HEK293 (cell line): ENCODE data around the gene CYP3A7.
A peak's percentile ranks its signal among the peaks of the same experiment; 100 is the strongest.
"Not testable (repeated sequence)": the region's sequence is repeated elsewhere in the genome, so short reads cannot be mapped to it uniquely, and the experiment has no call there.

Experiments
- CTCF ChIA-PET: fragments of 350-600 bp; formaldehyde crosslinking; extraction: SDS; loops from one replicate; lab custom pipeline; 2021; ENCODE audit warnings: antibody characterized with exemption; lab: Yijun Ruan, JAX
- POLR2A ChIA-PET: fragments of 300-600 bp; formaldehyde crosslinking; extraction: SDS; loops from one replicate; lab custom pipeline; 2020; ENCODE audit warnings: antibody characterized with exemption, inconsistent platforms; lab: Yijun Ruan, JAX
- H3K27ac ChIP-seq: fragments of 200-500 bp; sonication (Bioruptor generic); 2 replicates; pipeline ENCODE4 v1.5.1; 2014; ENCODE audit warnings: low read depth, low read length, control low read depth, inconsistent platforms; ENCODE audit errors: extremely low read depth
- H3K36me3 ChIP-seq, 2 experiments: fragments of 200-500 bp in 1 of 2; sonication (Bioruptor generic) in 1 of 2; 1 replicate in 1 of 2; 2 replicates in 1 of 2; pipeline ENCODE4 v1.5.1; 2014 to 2017; ENCODE audit warnings: inconsistent platforms in 2 of 2, low read length in 2 of 2; ENCODE audit not compliant: control insufficient read depth in 2 of 2, insufficient read depth in 1 of 2
- H3K4me1 ChIP-seq: fragments of 200-500 bp; sonication (Bioruptor generic); 2 replicates; pipeline ENCODE4 v1.5.1; 2014; ENCODE audit warnings: mild to moderate bottlenecking, low read length, inconsistent platforms; ENCODE audit not compliant: control insufficient read depth, insufficient read depth
- H3K4me3 ChIP-seq: 2 replicates; pipeline ENCODE4 v1.5.1; 2011; ENCODE audit warnings: low read depth, mild to moderate bottlenecking, control low read depth, low read length, moderate library complexity
- H3K9me3 ChIP-seq: fragments of 200-500 bp; sonication (Bioruptor generic); 2 replicates; pipeline ENCODE4 v1.5.1; 2014; ENCODE audit warnings: low read depth, low read length, inconsistent platforms; ENCODE audit not compliant: control insufficient read depth, insufficient read depth
- GFI1B ChIP-seq: fragments of 450-650 bp; formaldehyde crosslinking; IDR thresholded peaks from 2 replicates; pipeline ENCODE4 v1.5.1; 2016; ENCODE audit warnings: missing biosample characterization, missing genetic modification characterization
- HOXA7 ChIP-seq: sonication (generic); formaldehyde crosslinking; IDR thresholded peaks from 2 replicates; pipeline ENCODE4 v1.8.1; 2022; ENCODE audit warnings: missing genetic modification reagents, borderline replicate concordance
- MYNN ChIP-seq: fragments of 450-650 bp; formaldehyde crosslinking; IDR thresholded peaks from 2 replicates; pipeline ENCODE4 v1.5.1; 2016; ENCODE audit warnings: missing biosample characterization, missing genetic modification characterization, borderline replicate concordance
- SCRT1 ChIP-seq: fragments of 450-650 bp; formaldehyde crosslinking; IDR thresholded peaks from 2 replicates; pipeline ENCODE4 v1.5.1; 2016; ENCODE audit warnings: missing biosample characterization, missing genetic modification characterization, borderline replicate concordance
- SCRT2 ChIP-seq: fragments of 450-650 bp; formaldehyde crosslinking; IDR thresholded peaks from 2 replicates; pipeline ENCODE4 v1.5.1; 2016; ENCODE audit warnings: missing biosample characterization, missing genetic modification characterization
- ZBTB48 ChIP-seq: fragments of 450-650 bp; formaldehyde crosslinking; IDR thresholded peaks from 2 replicates; pipeline ENCODE4 v1.5.1; 2016; ENCODE audit warnings: missing biosample characterization, missing genetic modification characterization
- ZNF223 ChIP-seq: fragments of 450-650 bp; formaldehyde crosslinking; IDR thresholded peaks from 2 replicates; pipeline ENCODE4 v1.5.1; 2016; ENCODE audit warnings: missing biosample characterization, missing genetic modification characterization
- ZNF23 ChIP-seq: fragments of 450-650 bp; formaldehyde crosslinking; IDR thresholded peaks from 2 replicates; pipeline ENCODE4 v1.5.1; 2016; ENCODE audit warnings: missing biosample characterization, missing genetic modification characterization, borderline replicate concordance
- ZNF510 ChIP-seq: fragments of 450-650 bp; formaldehyde crosslinking; IDR thresholded peaks from 2 replicates; pipeline ENCODE4 v1.5.1; 2018; ENCODE audit warnings: mild to moderate bottlenecking, missing genetic modification characterization, missing biosample characterization; ENCODE audit not compliant: insufficient replicate concordance
- ZNF544 ChIP-seq: fragments of 450-650 bp; formaldehyde crosslinking; IDR thresholded peaks from 2 replicates; pipeline ENCODE4 v1.5.0; 2017; ENCODE audit warnings: missing biosample characterization, missing genetic modification characterization
- ZNF658 ChIP-seq: fragments of 450-650 bp; formaldehyde crosslinking; IDR thresholded peaks from 2 replicates; pipeline ENCODE4; 2016; ENCODE audit warnings: missing biosample characterization, missing genetic modification characterization
- ZNF768 ChIP-seq: fragments of 450-650 bp; formaldehyde crosslinking; IDR thresholded peaks from 2 replicates; pipeline ENCODE4 v1.5.1; 2018; ENCODE audit warnings: missing biosample characterization, mild to moderate bottlenecking, missing genetic modification characterization
- ZXDB ChIP-seq: fragments of 450-650 bp; formaldehyde crosslinking; IDR thresholded peaks from 2 replicates; pipeline ENCODE4 v1.5.1; 2016; ENCODE audit warnings: missing biosample characterization, missing genetic modification characterization
- TF ChIP-seq, protein P1 (sequence below): fragments of 450-650 bp; formaldehyde crosslinking; IDR thresholded peaks from 2 replicates; pipeline ENCODE4 v1.5.1; 2016; ENCODE audit warnings: missing biosample characterization, missing genetic modification characterization
- TF ChIP-seq, protein P2 (sequence below): fragments of 450-650 bp; formaldehyde crosslinking; IDR thresholded peaks from 2 replicates; pipeline ENCODE4 v1.5.1; 2017; ENCODE audit warnings: missing biosample characterization, missing genetic modification characterization
- TF ChIP-seq, protein P3 (sequence below): fragments of 450-650 bp; formaldehyde crosslinking; IDR thresholded peaks from 2 replicates; pipeline ENCODE4 v1.5.1; 2016; ENCODE audit warnings: missing biosample characterization, missing genetic modification characterization
- TF ChIP-seq, protein P4 (sequence below): fragments of 450-650 bp; formaldehyde crosslinking; IDR thresholded peaks from 2 replicates; pipeline ENCODE4 v1.5.1; 2016; ENCODE audit warnings: missing biosample characterization, missing genetic modification characterization, low read depth
- TF ChIP-seq, protein P5 (sequence below): fragments of 450-650 bp; formaldehyde crosslinking; IDR thresholded peaks from 2 replicates; pipeline ENCODE4 v1.5.1; 2016; ENCODE audit warnings: missing biosample characterization, missing genetic modification characterization

CYP3A7 gene

DNA sequence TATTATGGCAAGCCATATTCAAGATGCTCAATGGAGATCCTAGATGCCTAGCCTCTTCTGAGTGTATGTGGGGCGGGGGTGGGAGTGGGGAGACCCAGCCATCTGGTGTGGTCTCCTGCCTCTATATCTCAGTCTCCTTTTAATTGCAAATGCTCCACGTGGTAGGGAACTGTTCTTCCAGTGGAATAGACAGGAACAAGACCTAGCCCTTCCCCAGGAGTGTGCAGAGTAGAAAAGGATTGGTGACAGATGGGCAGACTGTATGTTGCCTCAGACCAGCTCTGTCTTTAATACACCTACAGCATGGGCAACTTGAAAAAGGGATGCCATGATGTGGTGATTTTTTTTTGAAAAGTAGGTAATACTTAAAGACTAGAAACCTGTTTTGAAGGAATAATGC is 67.8 kb downstream of the CYP3A7 start:
- Histone ChIP-seq H3K27ac (no peak overlapping the region), H3K36me3 (peaks cover 0 to 34% of the 10 kb centered on the region in 2 experiments; a peak in 1 of 3 replicates), H3K4me1 (no peaks in the 10 kb centered on the region), H3K9me3 (no peaks in the 10 kb centered on the region)
- CTCF ChIA-PET: interaction anchor here (0.6 kb wide), 1 partner anchor 189 kb away, joined by 3 read pairs; no protein-coding TSS in a partner anchor
- TF ChIP-seq ZNF510 (tag by site-specific recombination) (no peak), HOXA7 (CRISPR knock-in tag) (no peak), SCRT1 (tag by site-specific recombination) (no peak)
- TF ChIP-seq, protein P1, sequence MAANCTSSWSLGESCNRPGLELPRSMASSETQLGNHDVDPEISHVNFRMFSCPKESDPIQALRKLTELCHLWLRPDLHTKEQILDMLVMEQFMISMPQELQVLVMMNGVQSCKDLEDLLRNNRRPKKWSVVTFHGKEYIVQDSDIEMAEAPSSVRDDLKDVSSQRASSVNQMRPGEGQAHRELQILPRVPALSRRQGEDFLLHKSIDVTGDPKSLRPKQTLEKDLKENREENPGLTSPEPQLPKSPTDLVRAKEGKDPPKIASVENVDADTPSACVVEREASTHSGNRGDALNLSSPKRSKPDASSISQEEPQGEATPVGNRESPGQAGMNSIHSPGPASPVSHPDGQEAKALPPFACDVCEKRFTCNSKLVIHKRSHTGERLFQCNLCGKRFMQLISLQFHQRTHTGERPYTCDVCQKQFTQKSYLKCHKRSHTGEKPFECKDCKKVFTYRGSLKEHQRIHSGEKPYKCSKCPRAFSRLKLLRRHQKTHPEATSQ (tag by site-specific recombination): no peak
- TF ChIP-seq, protein P2, sequence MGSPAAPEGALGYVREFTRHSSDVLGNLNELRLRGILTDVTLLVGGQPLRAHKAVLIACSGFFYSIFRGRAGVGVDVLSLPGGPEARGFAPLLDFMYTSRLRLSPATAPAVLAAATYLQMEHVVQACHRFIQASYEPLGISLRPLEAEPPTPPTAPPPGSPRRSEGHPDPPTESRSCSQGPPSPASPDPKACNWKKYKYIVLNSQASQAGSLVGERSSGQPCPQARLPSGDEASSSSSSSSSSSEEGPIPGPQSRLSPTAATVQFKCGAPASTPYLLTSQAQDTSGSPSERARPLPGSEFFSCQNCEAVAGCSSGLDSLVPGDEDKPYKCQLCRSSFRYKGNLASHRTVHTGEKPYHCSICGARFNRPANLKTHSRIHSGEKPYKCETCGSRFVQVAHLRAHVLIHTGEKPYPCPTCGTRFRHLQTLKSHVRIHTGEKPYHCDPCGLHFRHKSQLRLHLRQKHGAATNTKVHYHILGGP (tag by site-specific recombination): no peak
- TF ChIP-seq, protein P3, sequence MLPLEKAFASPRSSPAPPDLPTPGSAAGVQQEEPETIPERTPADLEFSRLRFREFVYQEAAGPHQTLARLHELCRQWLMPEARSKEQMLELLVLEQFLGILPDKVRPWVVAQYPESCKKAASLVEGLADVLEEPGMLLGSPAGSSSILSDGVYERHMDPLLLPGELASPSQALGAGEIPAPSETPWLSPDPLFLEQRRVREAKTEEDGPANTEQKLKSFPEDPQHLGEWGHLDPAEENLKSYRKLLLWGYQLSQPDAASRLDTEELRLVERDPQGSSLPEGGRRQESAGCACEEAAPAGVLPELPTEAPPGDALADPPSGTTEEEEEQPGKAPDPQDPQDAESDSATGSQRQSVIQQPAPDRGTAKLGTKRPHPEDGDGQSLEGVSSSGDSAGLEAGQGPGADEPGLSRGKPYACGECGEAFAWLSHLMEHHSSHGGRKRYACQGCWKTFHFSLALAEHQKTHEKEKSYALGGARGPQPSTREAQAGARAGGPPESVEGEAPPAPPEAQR: no peak
- TF ChIP-seq, all 188 proteins: peak for 0
- no peak overlapping the region for H3K4me3 ChIP-seq
- POLR2A ChIA-PET: no interaction called here

DNA sequence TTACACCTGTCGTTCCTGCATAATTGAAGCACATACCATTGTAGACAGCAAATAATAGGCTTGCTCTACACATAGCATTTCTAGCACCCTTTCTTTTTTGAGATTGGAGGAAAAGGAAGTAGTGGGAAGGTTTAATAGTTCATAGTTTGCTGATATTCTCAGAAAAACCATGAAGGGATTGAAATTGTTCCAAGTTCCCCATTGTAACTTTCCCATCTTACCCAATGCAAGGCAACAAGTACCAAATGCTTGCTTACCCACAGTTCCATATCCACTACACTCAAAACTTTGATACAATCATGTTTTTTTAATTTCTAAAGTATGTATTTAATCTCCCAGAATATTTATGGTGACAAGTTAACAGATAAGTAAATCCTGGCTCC is 69.0 kb downstream of the CYP3A7 start:
- no peak overlapping the region for H3K4me3 ChIP-seq
- POLR2A ChIA-PET: no interaction called here
- H3K27ac ChIP-seq: no peak overlapping the region
- TF ChIP-seq ZNF658 (tag by site-specific recombination) (no peak), SCRT2 (tag by site-specific recombination) (0 out of 2 replicates have a peak, but pooled peaks have one; percentile 32)
- TF ChIP-seq, protein P4, sequence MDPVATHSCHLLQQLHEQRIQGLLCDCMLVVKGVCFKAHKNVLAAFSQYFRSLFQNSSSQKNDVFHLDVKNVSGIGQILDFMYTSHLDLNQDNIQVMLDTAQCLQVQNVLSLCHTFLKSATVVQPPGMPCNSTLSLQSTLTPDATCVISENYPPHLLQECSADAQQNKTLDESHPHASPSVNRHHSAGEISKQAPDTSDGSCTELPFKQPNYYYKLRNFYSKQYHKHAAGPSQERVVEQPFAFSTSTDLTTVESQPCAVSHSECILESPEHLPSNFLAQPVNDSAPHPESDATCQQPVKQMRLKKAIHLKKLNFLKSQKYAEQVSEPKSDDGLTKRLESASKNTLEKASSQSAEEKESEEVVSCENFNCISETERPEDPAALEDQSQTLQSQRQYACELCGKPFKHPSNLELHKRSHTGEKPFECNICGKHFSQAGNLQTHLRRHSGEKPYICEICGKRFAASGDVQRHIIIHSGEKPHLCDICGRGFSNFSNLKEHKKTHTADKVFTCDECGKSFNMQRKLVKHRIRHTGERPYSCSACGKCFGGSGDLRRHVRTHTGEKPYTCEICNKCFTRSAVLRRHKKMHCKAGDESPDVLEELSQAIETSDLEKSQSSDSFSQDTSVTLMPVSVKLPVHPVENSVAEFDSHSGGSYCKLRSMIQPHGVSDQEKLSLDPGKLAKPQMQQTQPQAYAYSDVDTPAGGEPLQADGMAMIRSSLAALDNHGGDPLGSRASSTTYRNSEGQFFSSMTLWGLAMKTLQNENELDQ (tag by site-specific recombination): no peak
- TF ChIP-seq, all 188 proteins: peak for 1
- Histone ChIP-seq H3K36me3 (peaks cover 0 to 34% of the 10 kb centered on the region in 2 experiments; a peak in 1 of 3 replicates), H3K4me1 (no peaks in the 10 kb centered on the region), H3K9me3 (no peaks in the 10 kb centered on the region)
- CTCF ChIA-PET: interaction anchor here (0.6 kb wide), 1 partner anchor 652 kb away, joined by 3 read pairs; no protein-coding TSS in a partner anchor

DNA sequence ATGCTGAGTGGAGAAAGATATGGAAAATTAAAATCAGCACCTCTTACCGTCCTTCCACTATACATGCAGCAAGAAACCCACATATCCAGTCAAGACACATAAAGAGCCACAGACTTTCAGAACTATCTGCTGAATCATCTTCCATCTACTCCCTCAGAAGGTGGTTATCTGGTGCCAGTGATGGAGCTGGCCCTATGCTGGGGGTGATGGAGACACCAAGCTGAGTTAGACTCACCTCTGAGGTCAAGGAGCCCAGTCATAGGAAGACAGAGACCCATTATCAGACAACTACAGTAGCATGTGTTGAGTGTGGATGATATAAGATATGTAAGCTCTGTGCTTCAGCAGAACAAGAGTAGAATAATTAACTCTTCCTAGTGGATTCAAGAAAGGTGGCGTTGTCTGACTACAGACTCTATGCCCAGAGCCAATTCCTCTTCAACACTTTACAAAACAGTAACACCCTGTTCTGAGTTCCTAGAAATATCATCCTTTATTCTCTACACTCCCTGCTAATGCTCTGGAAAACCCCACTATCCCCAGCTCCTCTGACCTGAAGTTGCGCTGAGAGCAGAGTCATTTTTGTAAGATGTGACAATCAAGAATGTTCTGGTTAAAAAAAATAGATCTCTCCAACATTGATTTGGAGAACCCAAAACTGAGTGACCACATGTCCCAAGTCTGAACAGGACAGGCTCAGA is 69.5 kb downstream of the CYP3A7 start:
- TF ChIP-seq MYNN (no peak), ZNF544 (tag by site-specific recombination) (no peak), GFI1B (tag by site-specific recombination) (no peak), ZNF223 (tag by site-specific recombination) (no peak), ZNF23 (tag by site-specific recombination) (no peak), ZBTB48 (no peak), ZXDB (tag by site-specific recombination) (no peak), ZNF768 (tag by site-specific recombination) (no peak)
- TF ChIP-seq, protein P5, sequence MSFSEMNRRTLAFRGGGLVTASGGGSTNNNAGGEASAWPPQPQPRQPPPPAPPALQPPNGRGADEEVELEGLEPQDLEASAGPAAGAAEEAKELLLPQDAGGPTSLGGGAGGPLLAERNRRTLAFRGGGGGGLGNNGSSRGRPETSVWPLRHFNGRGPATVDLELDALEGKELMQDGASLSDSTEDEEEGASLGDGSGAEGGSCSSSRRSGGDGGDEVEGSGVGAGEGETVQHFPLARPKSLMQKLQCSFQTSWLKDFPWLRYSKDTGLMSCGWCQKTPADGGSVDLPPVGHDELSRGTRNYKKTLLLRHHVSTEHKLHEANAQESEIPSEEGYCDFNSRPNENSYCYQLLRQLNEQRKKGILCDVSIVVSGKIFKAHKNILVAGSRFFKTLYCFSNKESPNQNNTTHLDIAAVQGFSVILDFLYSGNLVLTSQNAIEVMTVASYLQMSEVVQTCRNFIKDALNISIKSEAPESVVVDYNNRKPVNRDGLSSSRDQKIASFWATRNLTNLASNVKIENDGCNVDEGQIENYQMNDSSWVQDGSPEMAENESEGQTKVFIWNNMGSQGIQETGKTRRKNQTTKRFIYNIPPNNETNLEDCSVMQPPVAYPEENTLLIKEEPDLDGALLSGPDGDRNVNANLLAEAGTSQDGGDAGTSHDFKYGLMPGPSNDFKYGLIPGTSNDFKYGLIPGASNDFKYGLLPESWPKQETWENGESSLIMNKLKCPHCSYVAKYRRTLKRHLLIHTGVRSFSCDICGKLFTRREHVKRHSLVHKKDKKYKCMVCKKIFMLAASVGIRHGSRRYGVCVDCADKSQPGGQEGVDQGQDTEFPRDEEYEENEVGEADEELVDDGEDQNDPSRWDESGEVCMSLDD (tag by site-specific recombination): no peak
- POLR2A ChIA-PET: no interaction called here

DNA sequence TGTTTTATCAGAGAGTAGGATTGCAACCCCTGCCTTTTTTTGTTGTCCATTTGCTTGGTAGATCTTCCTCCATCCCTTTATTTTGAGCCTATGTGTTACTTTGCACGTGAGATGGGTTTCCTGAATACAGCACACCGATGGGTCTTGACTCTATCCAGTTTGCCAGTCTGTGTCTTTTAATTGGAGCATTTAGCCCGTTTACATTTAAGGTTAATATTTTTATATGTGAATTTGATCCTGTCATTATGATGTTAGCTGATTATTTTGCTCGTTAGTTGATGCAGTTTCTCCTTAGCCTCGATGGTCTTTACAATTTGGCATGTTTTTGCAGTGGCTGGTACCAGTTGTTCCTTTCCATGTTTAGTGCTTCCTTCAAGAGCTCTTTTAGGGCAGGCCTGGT is 77.1 kb downstream of the CYP3A7 start:
- H3K4me3 ChIP-seq, H3K4me1 ChIP-seq, POLR2A ChIA-PET, H3K9me3 ChIP-seq, H3K27ac ChIP-seq: not testable (repeated sequence)
- CTCF ChIA-PET: interaction anchor here (0.7 kb wide), 1 partner anchor 1537 kb away, joined by 4 read pairs; no protein-coding TSS in a partner anchor
- peaks cover 0 to 19% of the 10 kb centered on the region in 2 experiments; a peak in 1 of 3 replicates for H3K36me3 ChIP-seq

More for the DNA sequence above, 69.5 kb downstream of the CYP3A7 start:
- Histone ChIP-seq H3K4me3 (no peak overlapping the region), H3K4me1 (no peaks in the 10 kb centered on the region), H3K36me3 (peaks cover 0 to 37% of the 10 kb centered on the region in 2 experiments; a peak in 1 of 3 replicates), H3K27ac (no peak overlapping the region), H3K9me3 (no peaks in the 10 kb centered on the region)
- CTCF ChIA-PET: no interaction called here
